ENCODE measurements around the gene PKD2. TPM values are rescaled to one million over a fixed set of nuclear protein-coding genes. Genes with fewer than 3 reads are reported as not detected.
"Not testable (repeated sequence)": the region's sequence is repeated elsewhere in the genome, so short reads cannot be mapped to it uniquely, and the experiment has no call there.

The PKD2 gene
- polyA plus RNA-seq, 4 donors: 68.8 to 76.5 (median 72.0) TPM

DNA sequence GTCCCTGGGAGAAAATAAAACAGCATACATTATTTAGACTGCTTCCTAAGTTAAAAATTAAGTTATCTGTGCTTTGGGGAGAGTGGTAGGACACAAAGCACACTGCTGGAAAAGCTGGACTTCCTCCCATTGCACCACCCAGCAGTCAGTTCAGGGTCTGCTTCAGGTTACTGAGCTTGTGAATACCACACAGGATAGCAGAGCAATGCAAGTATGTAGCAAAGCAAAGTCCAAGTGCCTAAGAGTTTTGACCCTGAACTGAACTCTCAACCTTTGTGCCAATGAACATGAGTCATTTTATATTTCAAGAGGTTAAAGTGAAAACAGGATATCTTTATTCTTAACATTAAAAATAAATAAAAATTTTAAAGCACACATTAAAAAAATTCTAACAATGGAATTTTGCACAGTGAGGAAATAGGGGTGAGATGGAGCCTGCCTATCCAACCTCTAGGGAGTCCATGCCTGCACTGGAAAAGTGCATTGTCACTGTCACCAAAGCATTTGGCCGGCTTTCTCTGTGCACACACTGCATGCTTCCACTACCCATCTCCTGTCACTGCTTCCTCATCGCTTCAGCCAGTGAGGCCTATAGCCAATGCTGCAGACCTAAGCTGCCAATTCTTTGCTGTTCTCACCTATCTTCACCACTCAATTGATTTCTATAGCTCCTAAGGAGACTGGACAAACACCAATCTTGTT lies 100.1 kb downstream of the PKD2 start:
- peak in 1 of 4 donors; percentile 10 for DNase-seq (ENCODE audit: low read depth in 4 of 4, low spot score in 3 of 4)

DNA sequence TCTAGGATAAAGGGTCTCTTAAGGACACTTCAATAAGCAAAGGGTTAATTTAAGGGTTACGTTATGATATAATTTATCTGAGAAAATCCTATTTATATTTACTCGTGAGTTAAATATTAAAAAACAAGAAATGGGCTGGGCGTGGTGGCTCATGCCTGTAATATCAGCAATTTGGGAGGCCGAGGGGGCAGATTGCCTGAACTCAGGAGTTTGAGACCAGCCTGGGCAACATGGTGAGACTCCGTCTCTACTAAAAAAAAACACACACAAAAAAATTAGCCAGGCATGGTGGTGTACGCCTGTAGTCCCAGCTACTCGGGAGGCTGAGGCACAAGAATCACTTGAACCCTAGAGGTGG lies 100.7 kb downstream of the PKD2 start:
- not testable (repeated sequence) for DNase-seq (ENCODE audit: low read depth in 4 of 4, low spot score in 3 of 4)

DNA sequence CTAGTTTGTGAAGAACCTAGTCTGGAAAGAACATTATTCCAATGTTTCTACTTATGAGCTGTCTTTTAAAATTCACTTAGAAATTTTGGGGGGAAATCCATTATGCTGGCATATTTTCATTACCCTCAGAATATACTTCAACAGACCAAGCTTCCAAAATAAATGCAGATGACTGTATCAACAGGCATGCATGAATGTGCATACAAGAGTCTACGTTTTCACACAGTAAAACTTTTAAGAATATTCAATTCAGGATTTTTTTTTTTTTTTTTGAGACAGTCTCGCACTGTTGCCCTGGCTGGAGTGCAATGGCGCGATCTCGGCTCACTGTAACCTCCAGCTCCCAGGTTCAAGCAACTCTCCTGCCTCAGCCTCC lies 101.3 kb downstream of the PKD2 start:
- no peak for DNase-seq (ENCODE audit: low read depth in 4 of 4, low spot score in 3 of 4)

DNA sequence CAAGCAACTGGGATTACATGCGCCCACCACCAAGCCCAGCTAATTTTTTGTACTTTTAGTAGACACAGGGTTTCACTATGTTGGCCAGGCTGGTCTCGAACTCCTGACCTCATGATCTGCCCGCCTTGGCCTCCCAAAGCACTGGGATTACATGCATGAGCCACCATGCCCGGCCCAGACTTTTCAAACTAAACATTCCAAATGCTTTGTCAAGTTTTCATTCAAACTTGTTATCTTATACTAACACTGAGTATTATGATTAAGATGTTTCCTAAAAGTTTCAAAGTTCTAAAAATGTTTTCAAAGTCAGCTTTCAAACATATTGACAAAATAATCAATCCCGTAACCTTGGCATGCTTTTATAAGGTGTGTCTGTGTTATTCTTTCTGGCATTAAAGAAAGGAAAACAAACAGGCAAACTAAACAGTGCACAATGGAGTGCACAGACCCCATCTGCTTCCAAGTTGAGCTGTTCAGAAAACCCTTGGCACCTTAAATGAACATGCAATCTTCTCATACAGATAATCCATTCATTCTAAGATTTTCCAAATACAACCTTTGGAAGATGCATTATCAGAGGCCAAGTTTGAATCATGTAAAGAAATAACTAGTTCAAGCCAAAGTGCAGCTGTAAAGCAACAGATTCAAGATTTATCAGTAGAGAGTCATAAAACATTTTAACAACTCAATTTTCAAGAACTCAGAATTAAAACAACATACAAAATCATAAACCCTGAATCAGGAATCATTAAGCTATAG lies 101.9 kb downstream of the PKD2 start:
- DNase-seq (ENCODE audit: low read depth in 4 of 4, low spot score in 3 of 4): no peak

DNA sequence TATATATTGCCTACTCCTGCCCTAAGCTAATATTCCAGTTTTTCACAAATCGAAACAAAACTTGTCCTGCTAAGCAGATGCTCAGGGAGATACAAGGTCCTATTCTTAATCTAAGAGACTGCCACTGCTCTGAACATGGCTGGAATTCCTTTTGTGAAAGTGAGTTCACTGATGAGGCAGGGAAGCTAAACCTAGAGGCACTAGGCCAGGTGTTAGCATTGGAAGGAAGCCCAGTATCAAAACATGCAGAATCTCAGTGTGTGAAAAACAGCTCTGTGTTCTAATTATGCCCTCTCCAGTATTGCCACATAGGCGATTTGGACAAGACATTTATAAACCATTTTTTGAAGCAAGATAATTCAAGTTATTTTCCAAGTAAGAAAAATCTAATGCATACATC lies 103.4 kb downstream of the PKD2 start:
- no peak for DNase-seq (ENCODE audit: low read depth in 4 of 4, low spot score in 3 of 4)

DNA sequence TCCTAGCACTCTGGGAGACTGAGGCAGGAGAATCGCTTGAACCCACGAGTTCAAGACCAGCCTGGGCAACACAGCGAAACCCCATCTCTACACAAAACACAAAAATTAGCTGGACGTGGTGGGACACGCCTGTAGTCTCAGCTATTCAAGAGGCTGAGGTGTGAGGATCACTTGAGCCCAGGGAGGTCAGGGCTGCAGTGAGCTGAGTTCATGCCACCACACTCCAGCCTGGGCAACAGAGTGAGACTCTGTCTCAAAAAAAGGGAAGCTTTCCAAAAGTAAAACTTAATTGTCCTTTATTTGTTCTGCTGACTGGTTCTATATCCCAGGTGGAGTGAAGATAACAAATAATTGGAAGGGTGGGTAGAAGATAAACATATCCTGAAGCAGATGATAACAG lies 105.4 kb downstream of the PKD2 start:
- no peak for DNase-seq (ENCODE audit: low read depth in 4 of 4, low spot score in 3 of 4)

DNA sequence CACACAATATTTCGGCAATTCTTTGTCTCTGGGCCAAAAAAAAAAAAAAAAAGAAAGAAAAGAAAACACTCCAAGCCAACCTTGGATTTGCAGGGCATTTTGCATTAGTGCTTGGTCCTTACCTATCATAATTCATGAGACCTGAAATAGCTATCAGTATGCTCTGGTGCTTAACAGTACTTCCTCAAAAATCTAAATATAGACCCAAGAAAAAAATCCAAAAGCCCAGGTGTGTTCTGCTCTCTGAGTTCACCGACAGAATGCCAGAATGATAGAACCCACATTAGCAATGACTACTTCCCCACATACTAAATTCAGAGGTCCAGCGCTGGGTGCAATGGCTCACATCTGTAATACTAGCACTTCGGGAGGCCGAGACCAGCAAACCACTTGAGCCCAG lies 108.2 kb downstream of the PKD2 start:
- DNase-seq (ENCODE audit: low read depth in 4 of 4, low spot score in 3 of 4): no peak

DNA sequence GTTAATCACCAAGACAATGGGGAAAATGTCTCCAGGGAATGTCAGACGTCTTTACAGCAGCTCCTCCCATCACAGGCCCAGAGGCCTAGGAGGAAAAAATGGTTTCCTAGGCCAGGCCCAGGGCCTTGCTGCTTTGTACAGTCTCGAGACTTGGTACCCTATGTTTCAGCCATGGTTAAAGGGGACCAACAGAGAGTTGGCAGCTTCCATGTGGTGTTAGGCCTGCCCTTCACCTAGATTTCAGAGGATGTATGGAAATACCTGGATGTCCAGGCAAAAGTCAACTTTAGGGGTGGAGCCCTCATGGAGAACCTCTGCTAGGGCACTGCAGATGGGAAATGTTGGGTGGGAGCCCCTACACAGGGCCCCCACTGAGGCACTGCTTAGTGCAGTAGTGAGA lies 112.5 kb downstream of the PKD2 start:
- DNase-seq (ENCODE audit: low read depth in 4 of 4, low spot score in 3 of 4): no peak

DNA sequence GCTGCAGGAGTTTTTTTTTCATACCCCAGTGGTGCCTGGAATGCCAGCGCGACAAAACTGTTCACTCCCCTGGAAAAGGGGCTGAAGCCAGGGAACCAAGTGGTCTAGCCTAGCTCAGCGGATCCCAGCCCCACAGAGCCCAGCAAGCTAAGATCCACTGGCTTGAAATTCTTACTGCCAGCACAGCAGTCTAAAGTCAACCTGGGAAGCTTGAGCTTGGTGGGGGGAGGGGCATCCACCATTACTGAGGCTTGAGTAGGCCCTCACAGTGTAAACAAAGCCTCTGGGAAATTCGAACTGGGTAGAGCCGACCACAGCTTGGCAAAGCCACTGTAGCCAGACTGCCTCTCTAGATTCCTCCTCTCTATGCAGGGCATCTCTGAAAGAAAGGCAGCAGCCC lies 114.8 kb downstream of the PKD2 start:
- DNase-seq (ENCODE audit: low read depth in 4 of 4, low spot score in 3 of 4): not testable (repeated sequence)

Other genes starting within 250 kb of the PKD2 start
- under 1 TPM in 1 of 4 donors, not detected in 3; 0.37 TPM for gene IBSP, start 208.1 kb upstream of the PKD2 start, polyA plus RNA-seq (ENCODE audit: insufficient read length in 4 of 4)
- not detected for gene MEPE, start 174.7 kb upstream of the PKD2 start, polyA plus RNA-seq (ENCODE audit: insufficient read length in 4 of 4)
- gene SPP1, start 31.9 kb upstream of the PKD2 start, polyA plus RNA-seq (ENCODE audit: insufficient read length in 4 of 4): 100 to 1,000 TPM; 103 to 545 (median 277) TPM
- gene ABCG2, start 151.0 kb downstream of the PKD2 start, polyA plus RNA-seq (ENCODE audit: insufficient read length in 4 of 4): 10 to 100 TPM in 2 of 4 donors, 1 to 10 TPM in 2; 5.3 to 11.9 (median 9.5) TPM